Nephron progenitor cell (in vitro differentiated cells): ENCODE data around the gene KLHL34.

Experiments used
- DNase-seq: peaks from one replicate; pipeline ENCODE4 v3.0.0; 2021
- H3K27ac Mint-ChIP-seq: 2 replicates; pipeline ENCODE4 v1.8.0; 2021; ENCODE audit warnings: mild to moderate bottlenecking, moderate library complexity, mixed read lengths
- H3K27me3 Mint-ChIP-seq: 2 replicates; pipeline ENCODE4 v1.8.0; 2021; ENCODE audit warnings: mild to moderate bottlenecking, low read depth, mixed read lengths; ENCODE audit not compliant: poor library complexity
- H3K36me3 Mint-ChIP-seq: 2 replicates; pipeline ENCODE4 v1.8.0; 2021; ENCODE audit warnings: low read depth, mixed read lengths
- H3K4me1 Mint-ChIP-seq: 2 replicates; pipeline ENCODE4 v1.8.0; 2021; ENCODE audit warnings: mixed read lengths
- H3K4me3 Mint-ChIP-seq: 2 replicates; pipeline ENCODE4 v1.8.0; 2021; ENCODE audit warnings: mild to moderate bottlenecking, moderate library complexity, mixed read lengths
- H3K9me3 Mint-ChIP-seq: 2 replicates; pipeline ENCODE4 v1.8.0; 2021; ENCODE audit warnings: mild to moderate bottlenecking, moderate library complexity, mixed read lengths
- TF ChIP-seq, protein P1 (sequence below): fragments of 200-600 bp; sonication (generic); IDR thresholded peaks from 2 replicates; pipeline ENCODE4 v1.5.0; 2021; ENCODE audit warnings: antibody characterized with exemption

The KLHL34 gene

DNA sequence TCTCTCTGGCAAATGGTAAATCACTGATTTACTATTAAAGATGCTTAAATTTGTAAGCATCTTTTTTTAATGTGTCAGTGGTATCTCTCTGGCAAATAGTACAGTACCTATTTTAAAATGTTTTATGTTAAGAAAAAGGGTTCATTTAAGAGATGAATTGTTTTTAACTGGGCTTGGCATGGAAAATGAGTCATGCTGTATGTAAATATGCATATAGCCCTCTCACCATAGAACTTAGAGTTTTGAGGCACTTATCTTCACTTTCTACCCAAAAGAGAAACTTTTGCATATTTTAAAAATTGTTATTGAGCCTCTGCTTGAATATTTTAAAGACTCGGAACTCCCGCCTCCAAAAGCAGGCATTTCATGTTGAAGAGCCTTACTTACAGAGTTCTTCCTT lies 37.9 kb downstream of the KLHL34 start:
- Mint-ChIP-seq H3K27ac (no peak overlapping the region), H3K36me3 (no peaks in the 10 kb centered on the region), H3K27me3 (no peaks in the 10 kb centered on the region), H3K4me3 (no peak overlapping the region), H3K9me3 (no peaks in the 10 kb centered on the region), H3K4me1 (no peaks in the 10 kb centered on the region)
- no peak for DNase-seq
- TF ChIP-seq, protein P1, sequence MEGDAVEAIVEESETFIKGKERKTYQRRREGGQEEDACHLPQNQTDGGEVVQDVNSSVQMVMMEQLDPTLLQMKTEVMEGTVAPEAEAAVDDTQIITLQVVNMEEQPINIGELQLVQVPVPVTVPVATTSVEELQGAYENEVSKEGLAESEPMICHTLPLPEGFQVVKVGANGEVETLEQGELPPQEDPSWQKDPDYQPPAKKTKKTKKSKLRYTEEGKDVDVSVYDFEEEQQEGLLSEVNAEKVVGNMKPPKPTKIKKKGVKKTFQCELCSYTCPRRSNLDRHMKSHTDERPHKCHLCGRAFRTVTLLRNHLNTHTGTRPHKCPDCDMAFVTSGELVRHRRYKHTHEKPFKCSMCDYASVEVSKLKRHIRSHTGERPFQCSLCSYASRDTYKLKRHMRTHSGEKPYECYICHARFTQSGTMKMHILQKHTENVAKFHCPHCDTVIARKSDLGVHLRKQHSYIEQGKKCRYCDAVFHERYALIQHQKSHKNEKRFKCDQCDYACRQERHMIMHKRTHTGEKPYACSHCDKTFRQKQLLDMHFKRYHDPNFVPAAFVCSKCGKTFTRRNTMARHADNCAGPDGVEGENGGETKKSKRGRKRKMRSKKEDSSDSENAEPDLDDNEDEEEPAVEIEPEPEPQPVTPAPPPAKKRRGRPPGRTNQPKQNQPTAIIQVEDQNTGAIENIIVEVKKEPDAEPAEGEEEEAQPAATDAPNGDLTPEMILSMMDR: no peak

GRCh38 chrX:21616386-21616785 lies 41.7 kb downstream of the KLHL34 start:
- H3K9me3 Mint-ChIP-seq: no peaks in the 10 kb centered on the region
- H3K27ac Mint-ChIP-seq: no peak overlapping the region
- DNase-seq: no peak
- H3K4me1 Mint-ChIP-seq: no peaks in the 10 kb centered on the region
- no peaks in the 10 kb centered on the region for H3K27me3 Mint-ChIP-seq
- TF ChIP-seq, protein P1: no peak
- H3K36me3 Mint-ChIP-seq: no peaks in the 10 kb centered on the region
- no peak overlapping the region for H3K4me3 Mint-ChIP-seq

GRCh38 chrX:21612154-21612553 lies 46.0 kb downstream of the KLHL34 start:
- TF ChIP-seq, protein P1: no peak
- no peak for DNase-seq
- Mint-ChIP-seq H3K4me1 (no peaks in the 10 kb centered on the region), H3K4me3 (no peak overlapping the region), H3K27ac (no peak overlapping the region), H3K9me3 (no peaks in the 10 kb centered on the region), H3K36me3 (no peaks in the 10 kb centered on the region), H3K27me3 (no peaks in the 10 kb centered on the region)

- no peaks in the 10 kb centered on the region for H3K4me1 Mint-ChIP-seq
- H3K9me3 Mint-ChIP-seq: no peaks in the 10 kb centered on the region
- peaks cover 7% of the 10 kb centered on the region for H3K36me3 Mint-ChIP-seq
- no peaks in the 10 kb centered on the region for H3K27me3 Mint-ChIP-seq
- no peak for DNase-seq
- H3K27ac Mint-ChIP-seq: no peak overlapping the region
- H3K4me3 Mint-ChIP-seq: no peak overlapping the region
- TF ChIP-seq, protein P1: no peak
Measured at GRCh38 chrX:21610168-21610567, 48.0 kb downstream of the KLHL34 start.

DNA sequence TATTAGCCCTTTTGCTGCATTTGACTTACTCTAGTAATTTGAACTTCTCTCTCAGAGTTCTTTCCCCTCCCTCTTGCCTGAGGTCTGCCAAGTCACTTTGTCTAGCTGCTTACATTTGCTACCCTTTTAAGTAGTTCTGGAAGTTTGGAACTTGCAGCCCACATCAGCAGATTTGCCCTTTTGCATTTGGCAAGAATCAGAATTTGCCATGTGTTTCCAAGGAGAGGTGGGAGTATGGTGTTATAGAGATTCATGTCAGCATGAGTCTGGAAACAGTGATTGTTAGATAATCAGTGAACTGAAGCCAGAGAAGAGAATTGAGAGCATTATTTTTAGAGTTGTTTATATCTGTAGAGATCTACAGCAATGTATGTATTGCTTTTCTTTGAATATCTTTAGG lies 52.1 kb downstream of the KLHL34 start:
- H3K27me3 Mint-ChIP-seq: no peaks in the 10 kb centered on the region

More for the DNA sequence above, 52.1 kb downstream of the KLHL34 start:
- Mint-ChIP-seq H3K4me1 (no peaks in the 10 kb centered on the region), H3K36me3 (peaks cover 7% of the 10 kb centered on the region), H3K4me3 (no peak overlapping the region), H3K9me3 (no peaks in the 10 kb centered on the region), H3K27ac (no peak overlapping the region)
- TF ChIP-seq, protein P1: no peak
- no peak for DNase-seq
